ENCODE data around the gene RABAC1.

- TF ChIP-seq CTCF (IDR thresholded peaks at IDR 0.05): peak; percentile 93 to 98 (median 96)
- no peak for TF ChIP-seq POLR2A (IDR thresholded peaks at IDR 0.05)
- no peak for TF ChIP-seq POLR2AphosphoS5 (IDR thresholded peaks at IDR 0.05)
- no peak for TF ChIP-seq EP300 (IDR thresholded peaks at IDR 0.05)
Observed at GRCh38 chr19:41951686-41952172, 7.4 kb downstream of the RABAC1 start.
